Vagina (tissue), 2 donors: ENCODE measurements around the gene EOLA2. TPM values are rescaled to one million over a fixed set of nuclear protein-coding genes. Genes with fewer than 3 reads are reported as not detected.
"Not testable (repeated sequence)": the region's sequence is repeated elsewhere in the genome, so short reads cannot be mapped to it uniquely, and the experiment has no call there.

Source experiments
- DNase-seq, 2 donors: peaks; one replicate each; pipeline ENCODE4 v3.0.0-alpha.2; 2017; ENCODE audit errors: extremely low spot score in 2 of 2
- H3K27ac ChIP-seq: fragments of 200-600 bp; sonication (generic); one replicate; pipeline ENCODE4 v1.5.1; 2019
- H3K27me3 ChIP-seq: fragments of 200-600 bp; sonication (generic); one replicate; pipeline ENCODE4 v1.5.1; 2019
- H3K36me3 ChIP-seq, 2 donors: fragments of 200-600 bp; sonication (generic); one replicate each; pipeline ENCODE4 v1.5.1; 2017 to 2019
- H3K4me1 ChIP-seq: fragments of 200-600 bp; sonication (generic); one replicate; pipeline ENCODE4 v1.5.1; 2019
- H3K4me3 ChIP-seq, 2 donors: fragments of 200-600 bp; sonication (generic); 1 replicate in 1 of 2; 2 replicates in 1 of 2; pipeline ENCODE4 v1.5.1; 2016 to 2019
- H3K9me3 ChIP-seq: fragments of 200-600 bp; sonication (generic); one replicate; pipeline ENCODE4 v1.5.1; 2019
- CTCF ChIP-seq, 3 experiments: fragments of 450-650 bp in 2 of 3; fragments of 200-600 bp in 1 of 3; sonication (generic) in 1 of 3; IDR thresholded peaks; one replicate each; pipeline ENCODE4 v1.5.1; 2017 to 2019; ENCODE audit warnings: antibody characterized with exemption in 3 of 3, mild to moderate bottlenecking in 2 of 3, moderate library complexity in 2 of 3
- POLR2A ChIP-seq, 2 donors: fragments of 450-650 bp; IDR thresholded peaks; one replicate each; pipeline ENCODE4 v1.6.1; 2017; ENCODE audit warnings: antibody characterized with exemption in 2 of 2, mild to moderate bottlenecking in 2 of 2, moderate library complexity in 2 of 2
- POLR2AphosphoS5 ChIP-seq, 2 donors: sonication (generic); formaldehyde crosslinking; IDR thresholded peaks; one replicate each; pipeline ENCODE4 v1.9.0; 2017; ENCODE audit warnings: antibody characterized with exemption in 2 of 2, mild to moderate bottlenecking in 2 of 2, low read depth in 1 of 2; ENCODE audit not compliant: insufficient read depth in 1 of 2
- intact Hi-C: fragments of 100-400 bp; cut with DNase I; formaldehyde crosslinking; loops from one replicate; pipeline ENCODE4 v1.15.1; 2023
- total RNA-seq: library from RNA; depleted of rRNA; stranded (reverse); fragments of >200 nt; gene quantifications from one replicate; pipeline ENCODE4 v1.2.3, GENCODE V29; 2016

Gene EOLA2
- total RNA-seq, 1 donor from 2014 or later = 15.5 TPM

- Histone ChIP-seq H3K27me3 (no peaks in the 10 kb centered on the region), H3K4me3 (no peak overlapping the region), H3K27ac (no peak overlapping the region), H3K4me1 (no peaks in the 10 kb centered on the region), H3K9me3 (no peaks in the 10 kb centered on the region), H3K36me3 (no peaks in the 10 kb centered on the region)
- intact Hi-C loops = no loop called here
- no peak for TF ChIP-seq POLR2A (IDR thresholded peaks at IDR 0.05)
- DNase-seq = no peak
These were observed 28.7 kb downstream of the EOLA2 start for GRCh38 chrX:149909324-149910177.

- no peak overlapping the region for H3K4me3 ChIP-seq
- H3K9me3 ChIP-seq = no peaks in the 10 kb centered on the region
- H3K4me1 ChIP-seq = no peaks in the 10 kb centered on the region
- no peaks in the 10 kb centered on the region for H3K36me3 ChIP-seq
- no peak for DNase-seq
- TF ChIP-seq POLR2AphosphoS5 (IDR thresholded peaks at IDR 0.05; ENCODE audit: insufficient read depth in 1 of 2, low read depth in 1 of 2) (no peak), CTCF (IDR thresholded peaks at IDR 0.05) (no peak), POLR2A (IDR thresholded peaks at IDR 0.05) (no peak)
- H3K27ac ChIP-seq = no peak overlapping the region
- intact Hi-C loops = no loop called here
- H3K27me3 ChIP-seq = no peaks in the 10 kb centered on the region
These were observed 29.6 kb downstream of the EOLA2 start for GRCh38 chrX:149908727-149909126.

GRCh38 chrX:149908308-149908707 lies 30.0 kb downstream of the EOLA2 start:
- Histone ChIP-seq H3K36me3 (no peaks in the 10 kb centered on the region), H3K4me1 (no peaks in the 10 kb centered on the region), H3K9me3 (no peaks in the 10 kb centered on the region), H3K4me3 (no peak overlapping the region), H3K27ac (no peak overlapping the region), H3K27me3 (no peaks in the 10 kb centered on the region)
- intact Hi-C loops = no loop called here
- DNase-seq = no peak
- TF ChIP-seq POLR2AphosphoS5 (IDR thresholded peaks at IDR 0.05; ENCODE audit: insufficient read depth in 1 of 2, low read depth in 1 of 2) (no peak), POLR2A (IDR thresholded peaks at IDR 0.05) (no peak), CTCF (IDR thresholded peaks at IDR 0.05) (no peak)

GRCh38 chrX:149903889-149904748 lies 34.2 kb downstream of the EOLA2 start:
- intact Hi-C loops = no loop called here
- no peak overlapping the region for H3K27ac ChIP-seq
- no peaks in the 10 kb centered on the region for H3K9me3 ChIP-seq
- TF ChIP-seq CTCF (IDR thresholded peaks at IDR 0.05) (no peak), POLR2AphosphoS5 (IDR thresholded peaks at IDR 0.05; ENCODE audit: insufficient read depth in 1 of 2, low read depth in 1 of 2) (no peak), POLR2A (IDR thresholded peaks at IDR 0.05) (no peak)
- no peak overlapping the region for H3K4me3 ChIP-seq
- DNase-seq = no peak
- no peaks in the 10 kb centered on the region for H3K27me3 ChIP-seq
- H3K36me3 ChIP-seq = no peaks in the 10 kb centered on the region
- no peaks in the 10 kb centered on the region for H3K4me1 ChIP-seq

GRCh38 chrX:149898554-149898953 lies 39.7 kb downstream of the EOLA2 start:
- no peak for TF ChIP-seq CTCF (IDR thresholded peaks at IDR 0.05)
- no peak for TF ChIP-seq POLR2AphosphoS5 (IDR thresholded peaks at IDR 0.05; ENCODE audit: insufficient read depth in 1 of 2, low read depth in 1 of 2)
- TF ChIP-seq POLR2A (IDR thresholded peaks at IDR 0.05) = no peak
- Histone ChIP-seq H3K27ac (no peak overlapping the region), H3K9me3 (no peaks in the 10 kb centered on the region), H3K4me1 (no peaks in the 10 kb centered on the region), H3K36me3 (no peaks in the 10 kb centered on the region), H3K27me3 (no peaks in the 10 kb centered on the region), H3K4me3 (no peak overlapping the region)
- intact Hi-C loops = no loop called here
- no peak for DNase-seq

- intact Hi-C loops, H3K36me3 ChIP-seq: not testable (repeated sequence)
These were observed 47.5 kb downstream of the EOLA2 start for GRCh38 chrX:149890828-149891227.

More at GRCh38 chrX:149890828-149891227, 47.5 kb downstream of the EOLA2 start:
- H3K27ac ChIP-seq, H3K9me3 ChIP-seq, H3K27me3 ChIP-seq, DNase-seq, H3K4me1 ChIP-seq, H3K4me3 ChIP-seq: not testable (repeated sequence)
